Effector CD4-positive, alpha-beta T cell (primary cell): Measurements from ENCODE around the gene KLHDC1.
A peak's percentile ranks its signal among the peaks of the same experiment; 100 is the strongest.
"Not testable (repeated sequence)": the region's sequence is repeated elsewhere in the genome, so short reads cannot be mapped to it uniquely, and the experiment has no call there.

Experiments
- DNase-seq: peaks from one replicate; pipeline ENCODE4 v3.0.0-alpha.2; 2020
- total RNA-seq: gene quantifications from one replicate; lab custom pipeline; 2026; lab: John Stamatoyannopoulos, UW

KLHDC1 gene, protein sequence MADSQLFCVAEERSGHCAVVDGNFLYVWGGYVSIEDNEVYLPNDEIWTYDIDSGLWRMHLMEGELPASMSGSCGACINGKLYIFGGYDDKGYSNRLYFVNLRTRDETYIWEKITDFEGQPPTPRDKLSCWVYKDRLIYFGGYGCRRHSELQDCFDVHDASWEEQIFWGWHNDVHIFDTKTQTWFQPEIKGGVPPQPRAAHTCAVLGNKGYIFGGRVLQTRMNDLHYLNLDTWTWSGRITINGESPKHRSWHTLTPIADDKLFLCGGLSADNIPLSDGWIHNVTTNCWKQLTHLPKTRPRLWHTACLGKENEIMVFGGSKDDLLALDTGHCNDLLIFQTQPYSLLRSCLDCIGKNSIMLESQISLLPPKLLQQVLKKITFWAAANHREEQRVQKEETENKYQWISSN
- total RNA-seq: 12.2 reads per million, percentile 36 among the genes with 10 or more reads in this experiment

DNA sequence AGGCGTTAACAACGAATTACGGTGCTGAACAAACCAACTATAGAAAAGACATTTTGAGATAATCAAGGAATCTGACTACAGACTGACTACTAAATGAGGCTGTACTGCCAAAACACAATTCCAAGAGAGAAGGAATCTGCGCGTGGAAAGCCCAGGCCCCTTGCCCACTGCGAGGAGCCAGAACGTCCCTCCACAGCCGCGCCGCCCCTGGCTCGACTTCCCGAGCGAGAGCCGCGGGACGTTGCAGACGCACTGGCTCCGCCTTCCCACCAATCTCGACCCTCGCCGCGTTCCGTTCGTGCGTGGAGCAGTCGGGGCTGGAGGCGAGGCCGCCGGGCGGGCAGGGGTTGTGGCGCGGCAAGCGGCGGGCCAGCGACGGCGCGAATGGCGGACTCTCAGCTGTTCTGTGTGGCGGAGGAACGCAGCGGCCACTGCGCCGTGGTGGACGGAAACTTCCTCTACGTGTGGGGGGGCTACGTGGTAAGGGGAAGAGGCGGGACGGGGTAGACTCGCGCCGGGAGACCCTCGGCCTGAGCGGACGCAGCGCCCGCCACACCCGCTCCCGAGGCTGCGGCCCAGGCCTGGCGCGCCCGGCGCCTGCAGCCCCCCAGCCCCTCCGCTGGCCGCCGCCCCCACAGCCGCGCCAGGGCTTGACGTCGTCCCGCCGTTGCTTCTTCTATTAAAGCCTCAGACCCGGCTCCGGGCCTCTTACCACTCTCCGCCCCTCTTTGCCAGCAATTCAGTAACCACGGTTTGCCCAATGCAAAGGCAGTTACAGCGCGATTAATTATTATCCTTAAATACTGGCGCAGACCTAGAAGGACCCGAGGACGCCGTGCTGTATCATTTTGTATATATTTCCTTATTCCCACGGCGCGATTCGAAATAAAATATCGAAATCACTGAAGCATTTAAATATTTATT, at the start of gene KLHDC1:
TSS of gene KLHDC1 (plus strand) at position 310 of the 924 bp plus-strand sequence. CDS start at position 385, 75 bp downstream.
- DNase-seq: peak; percentile 76

DNA sequence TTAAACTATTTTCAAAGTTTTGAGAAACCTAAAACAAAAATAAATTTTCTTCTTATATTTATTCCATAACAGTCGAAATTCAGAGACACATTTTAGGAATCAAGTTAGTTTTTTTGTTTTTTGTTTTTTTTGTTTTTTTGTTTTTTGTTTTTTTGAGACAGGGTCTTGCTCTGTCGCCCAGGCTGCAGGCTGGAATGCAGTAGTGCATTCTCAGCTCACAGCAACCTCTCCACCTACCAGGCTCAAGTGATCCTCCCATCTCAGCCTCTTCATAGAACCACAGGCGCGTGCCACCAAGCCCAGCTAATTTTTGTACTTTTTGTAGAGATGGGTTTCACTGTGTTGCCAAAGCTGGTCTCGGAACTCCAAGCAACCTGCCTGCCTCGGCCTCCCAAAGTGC, 39.4 kb upstream of the KLHDC1 start:
- DNase-seq: no peak

DNA sequence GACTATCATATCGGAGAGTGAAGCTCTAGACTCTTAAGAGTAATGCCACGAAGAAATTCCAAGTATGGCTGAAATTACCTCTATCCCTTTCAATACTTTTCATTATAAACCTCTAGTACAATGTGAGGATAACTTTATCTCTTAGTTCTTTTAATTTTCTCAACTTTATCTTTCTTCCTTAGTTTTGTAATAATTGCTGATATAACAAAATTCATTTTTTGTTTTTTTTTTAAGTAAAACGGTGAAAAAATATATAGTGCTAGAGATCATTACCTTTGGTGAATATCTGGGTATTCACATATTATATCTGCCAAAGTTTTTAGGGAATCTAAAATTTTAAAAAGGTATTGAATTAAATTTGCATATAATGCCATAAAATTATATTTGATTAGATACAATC, 38.4 kb upstream of the KLHDC1 start:
- DNase-seq: no peak

DNA sequence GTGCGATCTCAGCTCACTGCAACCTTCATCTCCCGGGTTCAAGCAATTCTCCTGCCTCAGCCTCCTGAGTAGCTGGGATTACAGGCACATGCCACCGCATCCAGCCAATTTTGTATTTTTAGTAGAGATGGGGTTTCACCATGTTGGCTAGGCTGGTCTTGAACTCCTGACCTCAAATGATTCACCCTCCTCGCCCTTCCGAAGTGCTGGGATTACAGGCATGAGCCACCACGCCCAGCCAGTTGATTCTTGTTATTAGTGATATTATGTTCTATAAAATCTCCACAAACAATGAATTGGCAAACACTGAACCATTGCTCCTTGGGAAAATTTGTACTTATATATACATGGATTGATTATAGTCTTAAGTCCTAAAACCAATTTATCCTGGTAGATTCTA, 35.4 kb upstream of the KLHDC1 start:
- not testable (repeated sequence) for DNase-seq

DNA sequence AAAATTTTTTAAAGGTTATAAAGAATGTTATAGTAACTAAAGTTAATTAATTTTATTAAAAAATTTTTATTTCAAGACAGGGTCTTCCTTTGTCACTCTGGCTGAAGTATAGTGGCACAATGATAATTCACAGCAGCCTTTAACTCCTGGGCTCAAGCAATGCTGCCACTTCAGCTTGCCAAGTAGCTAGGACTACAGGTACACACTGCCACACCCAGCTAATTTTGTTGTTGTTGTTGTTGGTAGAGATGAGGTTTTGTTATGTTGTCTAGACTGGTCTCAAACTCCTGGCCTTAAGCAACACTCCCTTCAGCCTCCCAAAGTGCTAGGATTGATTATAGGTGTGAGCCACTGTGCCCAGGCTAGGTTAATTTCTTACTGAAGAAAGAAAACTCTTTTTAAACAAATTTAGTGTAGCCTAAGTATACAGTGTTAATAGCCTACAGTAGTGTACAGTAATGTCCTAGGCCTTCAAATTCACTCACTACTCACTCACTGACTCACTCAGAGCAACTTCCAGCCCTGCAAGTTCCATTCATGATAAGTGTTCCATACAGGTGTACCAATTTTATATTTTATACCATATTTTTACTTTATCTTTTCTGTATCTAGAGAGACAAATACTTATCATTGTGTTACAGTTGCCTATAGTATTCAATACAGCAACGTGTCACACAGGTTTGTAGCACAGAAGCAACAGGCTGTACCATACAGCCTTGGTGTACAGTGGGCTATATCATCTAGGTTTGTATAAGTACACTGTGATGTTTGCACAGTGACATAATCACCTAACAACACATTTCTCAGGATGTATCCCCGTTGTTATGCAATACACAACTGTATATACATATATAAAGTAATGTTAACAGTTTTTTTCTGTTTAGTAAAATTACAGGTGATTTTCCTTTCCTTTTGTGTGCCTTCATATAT, 33.1 kb upstream of the KLHDC1 start:
- DNase-seq: no peak

DNA sequence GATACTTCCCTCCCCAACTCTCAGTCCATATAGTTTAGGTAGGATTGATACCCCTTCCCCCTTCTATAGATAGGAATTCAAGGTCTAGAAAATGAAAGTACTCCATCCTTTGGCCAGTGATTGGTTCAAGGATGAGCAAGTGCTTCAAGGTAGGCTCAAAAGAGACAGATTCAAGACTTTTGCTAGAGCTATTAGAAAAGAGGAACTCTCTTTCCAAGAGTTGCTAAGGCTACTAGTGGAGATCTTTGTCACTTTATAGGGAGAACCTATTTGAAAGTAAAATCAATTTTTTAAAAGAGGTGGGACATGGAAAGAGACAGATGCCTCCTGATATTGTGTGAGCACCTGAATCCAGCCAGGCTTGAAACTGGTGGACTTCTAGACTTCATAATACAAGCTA, 22.4 kb upstream of the KLHDC1 start:
- no peak for DNase-seq

DNA sequence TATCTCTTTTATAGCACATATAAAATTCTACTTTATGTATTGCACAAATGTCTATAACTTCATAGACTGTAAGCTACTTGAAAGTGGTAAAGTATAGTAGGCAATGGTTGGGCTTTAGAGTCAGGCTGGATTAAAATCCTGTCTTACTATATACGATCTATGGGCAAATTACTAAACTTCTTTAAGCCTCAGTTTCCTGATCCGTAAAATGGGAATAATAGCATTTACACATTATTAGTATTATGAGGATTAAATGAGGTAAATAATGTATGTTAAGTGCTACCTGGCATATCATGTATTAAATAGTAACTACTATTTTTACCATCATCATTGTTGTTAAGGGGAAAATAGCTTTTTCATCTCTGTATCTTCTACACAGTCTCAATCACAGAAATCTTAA, 19.3 kb upstream of the KLHDC1 start:
- no peak for DNase-seq

DNA sequence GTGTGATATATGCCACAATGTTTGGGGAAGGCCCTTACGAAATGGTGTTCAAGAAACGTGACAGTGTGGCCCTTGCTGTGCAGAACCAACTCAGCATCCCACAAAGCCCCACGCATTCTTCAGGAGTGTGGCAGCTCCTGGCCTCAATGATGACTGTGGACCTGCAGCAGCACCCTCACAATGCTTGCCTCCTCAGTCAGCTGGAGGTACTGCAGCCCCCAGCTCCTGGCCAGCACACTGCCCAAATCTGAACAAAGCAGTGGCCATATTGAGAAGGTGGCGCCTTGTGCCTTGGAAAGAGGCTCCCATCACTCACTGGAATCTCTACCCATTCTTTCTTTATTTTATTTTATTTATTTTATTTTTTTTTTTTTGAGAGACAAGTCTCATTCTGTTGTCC, 15.3 kb upstream of the KLHDC1 start:
- DNase-seq: no peak

DNA sequence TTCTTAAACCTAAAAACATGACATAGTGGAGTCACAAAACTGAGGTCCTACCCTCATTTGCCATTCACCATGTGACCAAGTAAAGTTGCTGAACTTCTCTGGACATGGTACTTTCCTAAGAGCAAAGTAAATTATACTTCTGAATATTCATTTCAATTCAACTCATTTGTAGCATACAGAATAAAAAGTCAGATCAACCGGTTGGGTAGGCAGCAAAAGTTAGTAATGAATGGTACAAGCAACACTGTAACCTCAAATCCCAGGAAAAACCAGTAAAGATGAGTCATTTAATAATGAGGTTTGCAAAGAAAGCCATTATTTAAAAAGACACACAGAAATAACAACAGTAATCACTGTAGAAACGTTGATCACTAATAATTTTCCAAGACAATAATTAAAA, 13.6 kb upstream of the KLHDC1 start:
- DNase-seq: no peak

DNA sequence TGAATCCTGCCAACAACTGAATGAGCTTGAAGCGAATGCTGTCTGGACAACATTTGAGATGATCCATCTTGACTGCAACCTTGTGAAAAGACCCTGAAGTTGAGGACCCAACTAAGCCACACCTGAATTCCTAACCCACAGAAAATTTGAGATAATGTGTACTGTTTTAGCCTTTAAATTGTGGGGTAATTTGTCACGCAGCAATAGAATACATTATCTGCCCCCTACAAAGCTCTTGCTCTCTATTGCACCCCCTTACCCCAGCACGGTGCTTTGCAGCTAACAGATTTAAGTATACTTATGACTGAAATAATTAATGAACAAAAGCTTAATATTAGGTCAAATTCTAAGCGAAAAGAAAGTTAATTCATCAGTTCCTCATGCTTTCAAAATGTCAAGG, 6.5 kb upstream of the KLHDC1 start:
- DNase-seq: no peak

DNA sequence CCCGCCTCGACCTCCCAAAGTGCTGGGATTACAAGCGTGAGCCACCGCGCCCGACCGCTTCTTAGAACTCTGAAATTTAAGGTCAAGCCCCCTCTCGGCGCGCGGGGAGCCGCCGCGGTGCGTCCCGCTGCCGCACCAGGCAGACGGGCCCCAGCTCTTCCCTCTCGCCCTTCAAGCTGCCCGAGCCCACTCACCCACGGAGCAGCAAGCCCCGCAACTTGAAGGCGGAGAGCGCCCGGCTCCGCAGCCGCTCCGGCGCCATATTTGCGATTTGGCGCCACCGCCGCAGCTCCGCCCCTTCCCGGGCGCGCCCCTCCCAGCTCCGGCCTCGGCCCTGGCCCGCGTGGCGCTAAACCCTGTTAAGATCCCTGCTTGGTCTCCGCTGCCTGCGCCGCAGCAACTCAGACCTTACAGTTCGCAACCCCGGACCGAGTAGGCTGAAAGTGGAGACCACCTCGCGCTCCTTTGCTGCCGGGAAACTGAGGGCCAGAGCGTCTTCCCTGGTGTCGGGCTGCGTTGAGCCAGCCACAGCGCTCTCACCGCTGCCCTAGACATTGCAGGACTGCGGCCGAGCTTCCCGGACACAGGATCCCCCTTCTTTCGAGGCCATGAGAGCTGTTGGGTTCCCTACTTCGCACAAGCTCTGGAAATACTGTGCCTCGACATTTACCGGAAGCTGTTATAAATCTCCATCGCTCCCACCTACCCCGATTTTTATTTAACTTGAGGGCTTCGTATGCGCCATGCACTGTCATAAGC, 4.8 kb upstream of the KLHDC1 start, which contains the start of gene POLE2:
TSS of gene POLE2 (minus strand) at position 273 of the 759 bp plus-strand sequence. CDS start at position 262, 11 bp downstream.
- DNase-seq: peak; percentile 60

DNA sequence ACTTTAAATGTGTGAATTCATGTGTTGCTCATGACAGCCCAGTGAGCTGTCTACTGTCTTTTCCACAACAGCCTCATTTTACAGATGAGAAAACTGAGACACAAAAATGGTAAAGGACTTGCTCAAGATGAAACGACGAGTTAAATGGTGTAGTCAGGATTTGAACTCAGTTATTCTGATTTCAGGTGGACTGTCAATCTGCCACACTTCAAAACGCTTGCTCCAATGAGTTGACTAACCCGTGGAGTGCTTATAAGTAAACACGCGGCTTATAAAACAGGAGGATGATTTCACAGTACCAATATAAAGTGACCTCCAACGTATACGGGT, 4.3 kb upstream of the KLHDC1 start:
- no peak for DNase-seq

DNA sequence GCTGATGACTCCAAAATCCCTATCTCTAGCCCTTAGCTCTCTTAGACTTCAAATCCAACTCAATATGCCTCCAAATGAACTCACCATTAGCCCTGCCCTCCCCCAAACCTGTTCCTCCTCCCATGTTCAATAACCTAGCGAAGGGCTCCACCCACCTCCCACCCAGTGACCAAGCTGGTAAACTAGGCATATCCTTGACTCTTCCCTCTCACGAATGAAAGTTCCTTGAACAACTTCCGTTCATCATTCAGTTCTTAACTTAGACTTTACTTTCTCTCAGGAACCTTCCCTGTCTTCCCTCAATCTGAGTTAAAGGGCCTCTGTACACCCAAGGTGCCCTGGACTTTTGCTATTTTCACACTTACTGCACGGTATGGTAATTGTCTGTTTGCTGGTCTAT, 1.9 kb upstream of the KLHDC1 start:
- no peak for DNase-seq

DNA sequence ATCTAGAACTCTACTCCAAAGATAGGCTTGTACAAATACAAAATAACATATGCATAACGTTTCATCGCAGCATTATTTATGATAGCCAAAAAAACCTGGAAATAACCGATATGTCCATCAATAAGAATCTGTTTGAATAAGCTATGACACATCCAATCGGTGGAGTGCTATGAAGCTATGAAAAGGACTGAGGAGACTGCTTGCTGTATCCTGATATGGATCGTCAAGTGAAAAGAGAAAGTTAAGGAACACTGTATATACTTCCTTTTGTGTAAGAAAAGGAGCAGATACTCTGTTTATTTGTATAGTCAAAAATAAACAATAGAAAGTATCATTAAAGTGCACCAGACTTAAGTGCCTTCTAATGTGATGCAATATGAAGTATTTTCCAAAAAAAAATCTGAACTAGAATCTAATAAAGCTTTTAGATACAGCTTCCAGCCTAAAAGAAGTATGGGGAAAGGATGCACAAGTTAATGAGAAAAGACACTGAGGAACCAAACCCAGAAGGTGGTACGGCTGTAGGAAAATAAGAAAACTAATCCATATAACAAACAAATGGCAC, 645 bp upstream of the KLHDC1 start:
- no peak for DNase-seq

DNA sequence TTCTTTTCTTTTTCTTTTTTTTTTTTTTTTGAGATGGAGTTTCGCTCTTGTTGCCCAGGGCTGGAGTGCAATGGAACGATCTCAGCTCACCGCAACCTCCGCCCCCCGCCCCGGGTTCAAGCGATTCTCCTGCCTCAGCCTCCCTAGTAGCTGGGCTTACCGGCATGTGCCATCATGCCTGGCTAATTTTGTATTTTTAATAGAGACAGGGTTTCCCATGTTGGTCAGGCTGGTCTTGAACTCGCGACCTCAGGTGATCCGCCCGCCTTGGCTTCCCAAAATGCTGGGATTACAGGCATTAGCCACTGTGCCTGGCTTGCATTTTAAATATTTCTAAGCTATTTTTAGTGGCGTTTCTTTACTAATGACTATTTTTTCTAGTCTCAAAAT, 810 bp downstream of the KLHDC1 start:
- DNase-seq: not testable (repeated sequence)

DNA sequence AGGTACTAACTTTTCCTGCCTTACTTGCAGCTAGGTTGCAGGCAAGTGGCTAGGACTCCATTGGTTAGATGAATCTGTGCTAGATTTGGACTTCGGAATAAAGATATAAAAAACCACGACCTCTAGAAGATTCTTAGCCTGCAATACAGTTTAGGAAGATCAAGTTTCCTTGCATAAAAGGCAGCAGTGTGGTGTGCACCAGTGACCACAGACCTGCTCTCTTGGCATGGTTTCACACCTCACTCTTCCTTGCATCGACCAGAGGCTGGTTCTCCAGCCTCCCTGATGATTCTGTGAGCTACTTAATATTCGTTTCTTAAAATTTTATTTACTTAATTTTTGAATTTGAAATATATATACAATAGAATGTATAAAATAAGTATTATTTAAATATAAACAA, 9.8 kb downstream of the KLHDC1 start:
- no peak for DNase-seq

DNA sequence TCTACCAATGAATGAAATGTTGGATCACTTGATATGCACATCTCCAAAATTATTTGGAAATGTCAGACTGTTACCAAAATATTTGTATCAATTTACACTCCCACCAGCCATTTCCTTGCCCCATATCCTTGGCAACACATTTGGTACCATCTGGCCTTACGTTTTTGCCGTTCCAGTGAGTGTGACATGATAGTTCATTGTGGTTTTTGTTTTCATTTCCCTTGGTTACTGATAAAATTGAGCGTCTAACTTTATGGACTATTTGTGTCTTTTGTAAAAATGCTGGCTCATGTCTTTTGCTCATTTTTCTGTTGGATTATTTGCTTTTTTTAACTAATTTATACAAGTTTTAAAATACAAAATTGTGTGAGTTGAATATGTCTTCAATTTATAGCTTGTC, 11.0 kb downstream of the KLHDC1 start:
- DNase-seq: no peak

DNA sequence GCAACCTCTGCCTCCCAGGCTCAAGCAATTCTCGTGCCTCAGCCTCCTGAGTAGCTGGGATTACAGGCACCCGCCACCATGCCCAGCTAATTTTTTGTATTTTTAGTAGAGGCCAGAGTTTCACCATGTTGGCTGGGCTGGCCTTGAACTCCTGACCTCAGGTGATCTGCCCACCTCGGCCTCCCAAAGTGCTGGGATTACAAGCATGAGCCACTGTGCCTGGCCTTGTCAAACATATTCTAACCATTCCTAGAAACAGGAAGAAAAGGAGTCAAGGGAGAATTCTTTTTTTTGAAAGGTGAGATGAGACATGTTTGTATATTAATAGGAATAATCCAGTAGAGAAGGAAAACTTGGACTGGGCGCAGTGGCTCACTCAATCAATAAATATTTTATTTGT, 11.6 kb downstream of the KLHDC1 start:
- DNase-seq: not testable (repeated sequence)

DNA sequence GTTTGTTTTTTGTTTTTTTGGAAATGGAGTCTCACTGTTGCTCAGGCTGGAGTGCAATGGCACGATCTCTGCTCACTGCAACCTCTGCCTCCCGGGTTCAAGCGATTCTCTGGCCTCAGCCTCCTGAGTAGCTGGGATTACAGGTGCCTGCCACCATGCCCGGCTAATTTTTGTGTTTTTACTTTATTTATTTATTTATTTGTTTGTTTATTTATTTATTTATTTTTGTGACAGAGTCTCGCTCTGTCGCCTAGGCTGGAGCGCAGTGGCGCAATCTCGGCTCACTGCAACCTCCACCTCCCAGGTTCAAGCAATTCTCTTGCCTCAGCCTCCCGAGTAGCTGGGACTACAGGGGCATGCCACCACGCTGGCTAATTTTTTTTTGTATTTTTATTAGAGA, 18.1 kb downstream of the KLHDC1 start:
- DNase-seq: not testable (repeated sequence)

DNA sequence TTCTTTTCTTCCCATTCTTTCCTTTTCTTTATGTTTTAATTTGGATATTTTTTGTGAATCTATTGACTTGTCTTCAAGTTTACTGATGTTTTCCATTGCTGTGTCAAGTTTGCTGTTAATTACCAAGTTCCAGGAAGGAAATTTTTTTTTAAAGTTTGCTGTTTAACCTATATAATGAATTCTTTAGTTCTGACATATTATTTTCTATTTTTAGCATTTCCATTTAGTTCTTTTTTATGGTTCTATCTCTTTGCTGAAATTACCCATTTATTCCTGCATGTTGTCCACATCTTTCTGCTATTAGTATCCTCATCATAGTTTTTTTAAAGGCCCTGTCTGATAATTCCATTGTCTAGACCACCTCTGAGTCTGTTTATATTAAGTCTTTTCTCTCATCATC, 27.8 kb downstream of the KLHDC1 start:
- no peak for DNase-seq

DNA sequence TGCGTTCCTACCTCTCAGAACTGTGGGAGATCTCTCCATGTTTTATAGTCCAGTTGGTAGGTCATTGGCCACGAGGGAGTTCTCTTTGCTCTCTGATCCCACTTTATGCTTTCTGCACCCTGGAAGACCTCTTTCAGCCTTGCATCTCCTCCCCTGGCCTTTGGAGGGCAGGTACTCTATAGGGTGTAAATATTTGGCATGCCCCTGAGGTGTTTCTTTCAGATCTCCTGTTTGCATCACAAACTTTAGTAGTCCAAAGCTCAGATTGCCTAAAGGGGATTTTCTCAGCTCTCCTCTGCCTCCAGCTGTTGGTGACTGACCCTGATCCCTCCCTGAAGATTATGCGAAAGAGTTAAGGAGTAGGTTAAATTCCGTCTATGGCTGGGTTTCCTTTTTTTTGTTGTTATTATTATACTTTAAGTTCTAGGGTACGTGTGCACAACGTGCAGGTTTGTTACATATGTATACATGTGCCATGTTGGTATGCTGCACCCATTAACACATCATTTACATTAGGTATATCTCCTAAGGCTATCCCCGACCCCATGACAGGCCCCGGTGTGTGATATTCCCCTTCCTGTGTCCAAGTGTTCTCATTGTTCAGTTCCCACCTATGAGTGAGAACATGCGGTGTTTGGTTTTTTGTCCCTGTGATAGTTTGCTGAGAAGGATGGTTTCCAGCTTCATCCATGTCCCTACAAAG, 29.0 kb downstream of the KLHDC1 start:
- DNase-seq: not testable (repeated sequence)
